GM08714 (cell line): Measurements from ENCODE around the gene ARSG.

Source experiments
- H3K4me3 ChIP-seq: fragments of 200-500 bp; sonication (Bioruptor generic); 2 replicates; pipeline ENCODE4 v1.5.1; 2014; ENCODE audit warnings: mild to moderate bottlenecking, low read length, inconsistent platforms
- ZNF274 ChIP-seq: IDR thresholded peaks from 2 replicates; pipeline ENCODE4 v1.6.1; 2012; ENCODE audit warnings: mild to moderate bottlenecking, low read depth, low read length

ARSG gene

GRCh38 chr17:68437979-68438822 is 146.9 kb downstream of the ARSG start:
- no peak overlapping the region; the same call in 1 of the 2 replicates for H3K4me3 ChIP-seq
- no peak for TF ChIP-seq ZNF274

- no peak for TF ChIP-seq ZNF274
- no peak overlapping the region for H3K4me3 ChIP-seq
Observed at GRCh38 chr17:68439656-68440290, 148.5 kb downstream of the ARSG start.

GRCh38 chr17:68440526-68440925 is 149.2 kb downstream of the ARSG start:
- no peak overlapping the region for H3K4me3 ChIP-seq
- TF ChIP-seq ZNF274, result no peak

- no peak for TF ChIP-seq ZNF274
- H3K4me3 ChIP-seq, result no peak overlapping the region
Observed at GRCh38 chr17:68441070-68441770, 149.9 kb downstream of the ARSG start.

GRCh38 chr17:68443972-68444464 is 152.7 kb downstream of the ARSG start:
- TF ChIP-seq ZNF274, result no peak

GRCh38 chr17:68445671-68446070 is 154.4 kb downstream of the ARSG start:
- no peak for TF ChIP-seq ZNF274
- no peak overlapping the region for H3K4me3 ChIP-seq

More at GRCh38 chr17:68443972-68444464, 152.7 kb downstream of the ARSG start:
- H3K4me3 ChIP-seq, result no peak overlapping the region

- H3K4me3 ChIP-seq, result no peak overlapping the region
- TF ChIP-seq ZNF274, result no peak
Observed at GRCh38 chr17:68446626-68447041, 155.3 kb downstream of the ARSG start.

- TF ChIP-seq ZNF274, result no peak
- H3K4me3 ChIP-seq, result no peak overlapping the region
Observed at GRCh38 chr17:68449021-68449739, 157.9 kb downstream of the ARSG start.

- no peak overlapping the region for H3K4me3 ChIP-seq
- no peak for TF ChIP-seq ZNF274
Observed at GRCh38 chr17:68450391-68450790, 159.1 kb downstream of the ARSG start.

- no peak overlapping the region for H3K4me3 ChIP-seq
- no peak for TF ChIP-seq ZNF274
Observed at GRCh38 chr17:68450801-68451200, 159.5 kb downstream of the ARSG start.

- H3K4me3 ChIP-seq, result no peak overlapping the region
- TF ChIP-seq ZNF274, result no peak
Observed at GRCh38 chr17:68451670-68452354, 160.5 kb downstream of the ARSG start.

GRCh38 chr17:68452724-68453290 is 161.5 kb downstream of the ARSG start:
- no peak for TF ChIP-seq ZNF274
- no peak overlapping the region for H3K4me3 ChIP-seq
